Lung (tissue), 12 donors: Measurements from ENCODE around the gene ATP6V0D1. TPM values are rescaled to one million over a fixed set of nuclear protein-coding genes. Genes with fewer than 3 reads are reported as not detected.

Experiments used
- ATAC-seq: fragments of 200-7000 bp; cut with Tn5 transposase; one replicate; pipeline ENCODE4 v1.9.1; 2020; ENCODE audit warnings: moderate number of reproducible peaks; ENCODE audit not compliant: insufficient read depth, low FRiP score
- DNase-seq, 3 donors: peaks; one replicate each; pipeline ENCODE4 v3.0.0-alpha.2; 2013 to 2017
- H3K27ac ChIP-seq, 2 donors: one replicate each; pipeline ENCODE4 v1.5.1; 2013; ENCODE audit warnings: mild to moderate bottlenecking in 2 of 2, moderate library complexity in 2 of 2, control low read depth in 1 of 2, inconsistent platforms in 1 of 2, low read depth in 1 of 2, low read length in 1 of 2
- H3K27me3 ChIP-seq, 3 donors: one replicate each; pipeline ENCODE4 v1.5.1; 2013; ENCODE audit warnings: low read length in 2 of 3; ENCODE audit not compliant: control insufficient read depth in 3 of 3, insufficient read depth in 3 of 3
- H3K36me3 ChIP-seq, 4 donors: one replicate each; pipeline ENCODE4 v1.5.1; 2013; ENCODE audit warnings: low read length in 4 of 4, mild to moderate bottlenecking in 1 of 4, moderate library complexity in 1 of 4; ENCODE audit not compliant: control insufficient read depth in 4 of 4, insufficient read depth in 4 of 4
- H3K4me1 ChIP-seq, 5 donors: one replicate each; pipeline ENCODE4 v1.5.1; 2013; ENCODE audit warnings: low read length in 5 of 5, mild to moderate bottlenecking in 2 of 5, moderate library complexity in 1 of 5; ENCODE audit not compliant: control insufficient read depth in 5 of 5, insufficient read depth in 5 of 5
- H3K4me3 ChIP-seq: one replicate; pipeline ENCODE4 v1.5.1; 2013; ENCODE audit warnings: mild to moderate bottlenecking, control low read depth, moderate library complexity
- H3K9ac ChIP-seq, 2 donors: one replicate each; pipeline ENCODE4 v1.5.1; 2013; ENCODE audit warnings: low read length in 2 of 2, control low read depth in 1 of 2; ENCODE audit not compliant: insufficient read depth in 1 of 2
- H3K9me3 ChIP-seq, 4 donors: one replicate each; pipeline ENCODE4 v1.5.1; 2013; ENCODE audit warnings: low read length in 3 of 4, mild to moderate bottlenecking in 1 of 4, moderate library complexity in 1 of 4; ENCODE audit not compliant: control insufficient read depth in 4 of 4, insufficient read depth in 3 of 4
- CTCF ChIP-seq: IDR thresholded peaks from 2 replicates; pipeline ENCODE4 v1.5.1; 2012; ENCODE audit warnings: mild to moderate bottlenecking; ENCODE audit errors: control extremely low read depth, extremely low read depth
- WGBS, 2 donors: extraction: QIAGEN DNeasy Blood & Tissue Kit; methylation state at CpG; one replicate each; pipeline ENCODE4 v1.1.7; 2013; 5-methylcytosine and 5-hydroxymethylcytosine counted together
- polyA plus RNA-seq, 2 donors: library from polyadenylated mRNA; stranded (reverse); fragments of 200-250 nt; gene quantifications; one replicate each; pipeline ENCODE4 v1.2.1, GENCODE V29; 2013
- total RNA-seq, 2 donors: library from RNA; depleted of rRNA in 1 of 2; stranded (reverse); fragments of >200 nt in 1 of 2; gene quantifications; one replicate each; pipeline ENCODE4 v1.2.1, GENCODE V29; 2014 to 2021
- donor health status: control.
- donor health status: control.
- donor health status: Bipolar disorder and iron deficiency.
- donor health status: healthy.
- donor health status: DM: yes; HTN: yes; CAD: no.

ATP6V0D1 gene
- total and polyA plus RNA-seq, 4 donors = 39.6 to 249 (median 136) TPM

- Histone ChIP-seq H3K27ac (peak overlapping the region; percentile 89 to 93), H3K36me3 (no peaks in the 10 kb centered on the region), H3K27me3 (no peaks in the 10 kb centered on the region), H3K4me3 (peak overlapping the region; percentile 57), H3K9ac (peak overlapping the region in 1 of 2 donors; percentile 82), H3K9me3 (no peaks in the 10 kb centered on the region), H3K4me1 (peaks cover 0 to 25% (median 13%) of the 10 kb centered on the region in 5 donors)
- WGBS, 2 donors = 0 to 1% methylated on average over 41 to 65 of the region's 65 CpGs
- ATAC-seq (peak; percentile 4), DNase-seq (peak; percentile 49 to 57 (median 56))
- TF ChIP-seq CTCF = no peak
Observed at GRCh38 chr16:67528870-67529581, 48.1 kb upstream of the ATP6V0D1 start.

- Histone ChIP-seq H3K27me3 (no peaks in the 10 kb centered on the region), H3K27ac (peak within 1 kb of the TSS; percentile 89 to 93), H3K9me3 (no peaks in the 10 kb centered on the region), H3K9ac (peak within 1 kb of the TSS; percentile 82 to 86), H3K4me1 (peaks cover 0 to 25% (median 13%) of the 10 kb centered on the region in 5 donors), H3K4me3 (peak within 1 kb of the TSS; percentile 57), H3K36me3 (no peaks in the 10 kb centered on the region)
- ATAC-seq (peak; percentile 51), DNase-seq (peak; percentile 46 to 72 (median 56))
- 18 to 28% methylated on average over 25 to 45 of the region's 45 CpGs for WGBS, 2 donors
- no peak for TF ChIP-seq CTCF
Observed at GRCh38 chr16:67528222-67528869, 47.4 kb upstream of the ATP6V0D1 start, which contains the start of gene RIPOR1. Gene RIPOR1 (plus strand): TSS chr16:67528829. CDS start chr16:67538447, 9,618 bp downstream.

GRCh38 chr16:67526149-67526791, 45.3 kb upstream of the ATP6V0D1 start:
- H3K27ac ChIP-seq = no peak overlapping the region
- no peaks in the 10 kb centered on the region for H3K36me3 ChIP-seq
- TF ChIP-seq CTCF = no peak
- no peak overlapping the region for H3K9ac ChIP-seq
- H3K9me3 ChIP-seq = no peaks in the 10 kb centered on the region
- no peaks in the 10 kb centered on the region for H3K27me3 ChIP-seq
- H3K4me3 ChIP-seq = no peak overlapping the region
- no peak for DNase-seq
- no peak for ATAC-seq
- H3K4me1 ChIP-seq = peaks cover 0 to 30% (median 9%) of the 10 kb centered on the region in 5 donors
- WGBS, 2 donors = 77 to 87% methylated on average over 3 of the region's 3 CpGs
